HG02759 (cell line): ENCODE measurements around the gene SLC24A5.

Experiments used
- ATAC-seq: cut with Tn5 transposase; IDR thresholded peaks from one replicate; pipeline ENCODE4 v1.9.1; 2021; ENCODE audit warnings: mild to moderate bottlenecking, moderate library complexity; ENCODE audit not compliant: unreplicated experiment

The SLC24A5 gene

GRCh38 chr15:48109856-48110531 is 10.8 kb upstream of the SLC24A5 start:
- no peak for ATAC-seq

- ATAC-seq: no peak
Measured at GRCh38 chr15:48112242-48112641, 8.5 kb upstream of the SLC24A5 start.

GRCh38 chr15:48119277-48119676 is 1.5 kb upstream of the SLC24A5 start:
- no peak for ATAC-seq

- ATAC-seq: no peak
Measured at GRCh38 chr15:48121849-48122248, 1.1 kb downstream of the SLC24A5 start.

GRCh38 chr15:48126667-48127355 is 6.0 kb downstream of the SLC24A5 start:
- no peak for ATAC-seq

GRCh38 chr15:48131324-48131723 is 10.5 kb downstream of the SLC24A5 start:
- no peak for ATAC-seq

GRCh38 chr15:48132874-48133273 is 12.1 kb downstream of the SLC24A5 start:
- peak; percentile 19 for ATAC-seq

- ATAC-seq: no peak
Measured at GRCh38 chr15:48143856-48144255, 23.1 kb downstream of the SLC24A5 start.

GRCh38 chr15:48144889-48145288 is 24.1 kb downstream of the SLC24A5 start:
- ATAC-seq: no peak

GRCh38 chr15:48145923-48146322 is 25.1 kb downstream of the SLC24A5 start:
- ATAC-seq: no peak

- ATAC-seq: no peak
Measured at GRCh38 chr15:48147358-48147757, 26.6 kb downstream of the SLC24A5 start.

- ATAC-seq: no peak
Measured at GRCh38 chr15:48149858-48150257, 29.1 kb downstream of the SLC24A5 start.

GRCh38 chr15:48153526-48153925 is 32.7 kb downstream of the SLC24A5 start:
- ATAC-seq: no peak

- no peak for ATAC-seq
Measured at GRCh38 chr15:48168616-48169015, 47.8 kb downstream of the SLC24A5 start.

GRCh38 chr15:48170981-48171380 is 50.2 kb downstream of the SLC24A5 start:
- ATAC-seq: no peak

GRCh38 chr15:48175126-48175525 is 54.3 kb downstream of the SLC24A5 start:
- peak; percentile 24 for ATAC-seq

GRCh38 chr15:48176112-48176511 is 55.3 kb downstream of the SLC24A5 start:
- no peak for ATAC-seq

- ATAC-seq: no peak
Measured at GRCh38 chr15:48176957-48177356, 56.2 kb downstream of the SLC24A5 start.

GRCh38 chr15:48177383-48177765 is 56.6 kb downstream of the SLC24A5 start:
- ATAC-seq: peak; percentile 65

- ATAC-seq: peak; percentile 84
Measured at GRCh38 chr15:48177766-48178647, 57.2 kb downstream of the SLC24A5 start, which contains the start of gene MYEF2. Gene MYEF2, minus strand, starts transcription at chr15:48178295. Its CDS starts 58 bp downstream, at chr15:48178237.

- ATAC-seq: no peak
Measured at GRCh38 chr15:48178648-48178931, 57.8 kb downstream of the SLC24A5 start.

GRCh38 chr15:48182749-48183148 is 62.0 kb downstream of the SLC24A5 start:
- no peak for ATAC-seq
